LNCAP (cell line): ENCODE measurements around the gene ASCC1.
A peak's percentile ranks its signal among the peaks of the same experiment; 100 is the strongest.

Source experiments
- CTCF ChIP-seq: fragments of 450-650 bp; IDR thresholded peaks from 2 replicates; pipeline ENCODE4 v1.5.1; 2017; ENCODE audit warnings: mild to moderate bottlenecking

The ASCC1 gene

DNA sequence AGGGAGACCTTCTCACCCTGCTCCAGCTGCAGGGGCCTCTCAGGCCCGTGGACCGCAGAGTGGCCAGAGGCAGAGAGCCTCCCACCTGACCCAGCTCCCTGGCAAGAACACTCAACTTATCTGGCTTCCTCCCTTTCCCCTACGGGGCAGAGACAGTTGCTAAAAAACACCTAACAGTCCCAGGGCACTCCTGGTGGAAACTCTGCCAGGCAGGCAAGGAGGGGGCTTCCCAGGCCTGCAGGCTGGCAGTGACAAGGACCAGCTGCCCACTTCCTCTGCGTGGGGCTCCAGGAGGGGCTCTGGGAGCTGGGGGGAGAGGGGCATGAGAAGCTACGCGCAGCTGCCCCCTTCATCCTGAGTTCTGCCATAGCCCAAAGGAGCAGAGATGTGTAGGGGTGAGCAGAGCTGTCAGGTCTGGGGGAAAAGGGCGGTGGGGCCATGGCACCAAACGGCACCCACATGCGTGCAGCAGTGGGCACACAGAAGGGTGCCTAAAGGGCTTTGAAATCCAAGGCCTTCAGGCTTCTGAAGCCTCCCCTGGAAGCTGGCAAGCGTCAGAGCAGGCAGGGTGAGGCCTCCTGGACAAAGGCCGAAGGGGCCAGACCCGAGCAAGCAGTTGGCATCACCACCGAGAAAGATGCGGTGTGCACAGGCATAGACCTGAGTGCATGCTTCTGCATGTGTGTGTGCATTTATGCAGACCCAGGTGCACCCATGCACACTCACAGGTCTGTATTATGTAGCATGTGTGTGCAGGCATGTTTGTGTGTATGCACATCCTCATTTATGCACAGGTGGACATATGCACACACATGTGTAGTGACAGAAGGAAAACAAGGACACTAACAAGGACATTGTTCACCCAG is 142.1 kb downstream of the ASCC1 start:
- TF ChIP-seq CTCF: no peak

DNA sequence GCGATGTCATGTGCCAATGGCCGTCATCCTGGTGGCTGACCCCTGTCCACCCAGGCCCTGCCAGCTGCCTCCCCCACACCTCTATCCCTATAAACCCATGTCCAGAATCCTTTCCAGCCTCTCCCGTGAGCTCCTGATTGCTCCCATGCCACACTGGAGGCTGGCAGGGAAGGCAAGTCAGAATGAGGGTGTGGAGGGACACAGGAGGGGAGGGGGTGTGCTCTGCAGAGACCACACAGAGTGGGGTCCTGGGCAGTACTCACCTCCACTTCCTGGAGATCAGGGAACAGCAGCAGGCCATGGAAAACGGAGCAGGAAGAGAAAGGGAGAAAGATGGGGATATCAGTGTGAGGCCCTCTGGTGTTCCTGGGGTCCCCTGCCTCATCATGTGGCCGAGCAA is 143.4 kb downstream of the ASCC1 start:
- no peak for TF ChIP-seq CTCF

- TF ChIP-seq CTCF: no peak
These were observed 144.0 kb downstream of the ASCC1 start for GRCh38 chr10:72072046-72072445.

- TF ChIP-seq CTCF: peak; percentile 23; the same call in 1 of the 2 replicates
These were observed 146.1 kb downstream of the ASCC1 start for GRCh38 chr10:72069751-72070526.

- TF ChIP-seq CTCF: no peak
These were observed 147.1 kb downstream of the ASCC1 start for GRCh38 chr10:72068901-72069446.

DNA sequence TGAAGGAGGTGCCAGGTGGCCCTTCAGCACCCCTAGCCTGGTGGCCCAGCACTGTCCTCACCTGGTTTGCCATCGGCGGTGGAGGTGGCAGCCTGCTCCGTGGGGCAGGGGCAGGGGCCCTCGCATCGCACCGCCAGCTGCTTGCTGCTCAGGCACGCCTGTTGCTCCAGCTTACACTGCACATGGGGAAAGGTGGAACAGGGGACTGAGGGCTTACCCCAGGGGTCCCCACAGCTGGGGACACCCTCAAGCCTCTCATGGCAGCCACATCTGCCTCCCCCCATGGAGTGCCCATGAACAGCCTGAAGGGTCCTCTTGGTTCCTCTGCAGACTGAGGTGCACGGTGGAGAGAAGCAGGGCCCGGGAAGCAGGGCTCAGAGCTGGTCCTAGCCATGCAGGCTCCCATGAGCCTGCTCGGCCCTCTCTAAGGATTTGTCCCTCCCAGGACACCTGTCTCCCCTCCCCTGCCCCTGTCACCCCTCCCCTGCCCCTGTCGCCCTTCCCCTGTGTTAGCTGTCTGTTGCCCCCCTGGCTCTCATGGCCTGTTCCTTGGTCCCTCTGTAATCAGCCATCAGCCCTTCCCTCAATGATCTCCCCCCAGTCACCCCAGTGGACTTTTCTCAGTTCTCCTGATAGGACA is 147.8 kb downstream of the ASCC1 start:
- no peak for TF ChIP-seq CTCF

DNA sequence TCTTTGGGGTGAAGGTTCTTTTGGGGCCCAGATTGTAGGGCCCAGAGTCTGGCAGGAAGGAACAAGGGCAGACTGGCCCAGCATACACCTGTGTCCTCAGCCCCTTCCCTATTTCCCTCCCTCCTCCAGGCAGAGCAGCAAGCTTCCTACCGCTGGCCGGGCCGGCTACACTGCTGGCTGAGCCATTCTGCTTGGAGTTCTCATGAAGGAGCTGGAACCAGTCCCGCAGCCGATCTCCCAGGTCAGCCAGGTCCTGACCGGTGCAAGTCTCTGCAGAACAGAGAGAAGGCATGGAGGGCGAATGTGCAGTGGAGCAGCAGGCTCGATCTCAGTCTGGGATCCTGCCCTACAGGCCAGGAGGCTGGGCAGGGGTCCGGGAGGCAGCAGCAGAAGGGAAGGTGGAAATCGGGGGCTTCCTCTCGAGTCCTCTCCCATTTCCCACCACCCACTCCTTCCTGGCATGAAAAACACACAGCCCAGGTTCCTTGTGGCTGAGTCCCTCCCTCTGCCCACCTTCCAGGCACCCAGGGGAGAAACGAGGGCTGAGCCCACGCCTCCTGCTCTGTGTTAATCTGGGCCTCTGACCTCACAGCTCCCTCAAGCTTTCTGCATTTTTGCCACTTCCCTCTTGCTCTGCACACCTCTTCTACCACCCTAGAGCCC is 148.5 kb downstream of the ASCC1 start:
- TF ChIP-seq CTCF: no peak
